ENCODE data around the gene ST3GAL6. TPM values are rescaled to one million over a fixed set of nuclear protein-coding genes. Genes with fewer than 3 reads are reported as not detected.
A peak's percentile ranks its signal among the peaks of the same experiment; 100 is the strongest.

ST3GAL6 gene
- polyA plus RNA-seq, 3 donors: 21.0 to 49.5 (median 22.8) TPM

DNA sequence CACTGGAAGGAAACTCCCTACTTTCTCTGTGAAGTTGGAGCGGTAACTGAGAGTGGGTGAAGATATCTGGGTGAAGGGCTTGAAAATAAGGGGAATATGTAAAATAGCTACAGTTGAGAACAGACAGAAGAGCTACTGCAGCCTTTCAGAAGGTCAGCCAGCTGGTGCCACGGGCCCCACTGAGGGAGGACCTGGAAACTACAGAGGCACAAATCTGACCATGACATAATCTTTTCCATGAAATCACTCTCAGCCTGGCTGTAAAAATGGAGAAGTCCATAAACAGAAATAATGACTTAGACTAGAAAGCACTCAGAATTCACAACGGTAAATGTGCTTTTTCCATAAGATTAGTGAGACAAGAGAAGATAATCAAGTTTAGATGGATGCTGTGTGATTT, 46.4 kb downstream of the ST3GAL6 start:
- H3K4me3 Mint-ChIP-seq: no peak overlapping the region
- H3K27ac Mint-ChIP-seq: peak overlapping the region in 3 of 7 donors; percentile 1 to 71 (median 44)
- intact Hi-C loops (cut with micrococcal nuclease): no loop called here
- Histone ChIP-seq H3K27me3 (ENCODE audit: control insufficient read depth in 2 of 2, insufficient read depth in 2 of 2, low read length in 2 of 2) (no peaks in the 10 kb centered on the region), H3K27ac (ENCODE audit: low read depth in 1 of 2, low read length in 2 of 2) (no peak overlapping the region), H2AFZ (ENCODE audit: insufficient read depth, low read depth, low read length, poor library complexity, severe bottlenecking) (peak overlapping the region; percentile 7), H3K36me3 (replicated peaks in 1 of 2; ENCODE audit: control insufficient read depth in 1 of 2, insufficient read depth in 2 of 2, low read length in 2 of 2) (no peaks in the 10 kb centered on the region), H3K4me2 (replicated peaks; ENCODE audit: extremely low read depth, low read length, poor library complexity, severe bottlenecking) (no peak overlapping the region), H3K4me1 (ENCODE audit: control insufficient read depth in 1 of 2, insufficient read depth in 2 of 2, low read length in 2 of 2) (peaks cover 18 to 21% of the 10 kb centered on the region in 2 donors), H3K4me3 (replicated peaks in 1 of 3; ENCODE audit: low read depth in 2 of 3, low read length in 3 of 3) (no peak overlapping the region), H4K20me1 (ENCODE audit: insufficient read depth, low read length) (no peaks in the 10 kb centered on the region), H3K79me2 (ENCODE audit: insufficient read depth, low read length) (no peaks in the 10 kb centered on the region), H3K9me3 (replicated peaks in 1 of 2; ENCODE audit: control insufficient read depth in 1 of 2, insufficient read depth in 1 of 2, low read length in 2 of 2) (no peaks in the 10 kb centered on the region), H3K9ac (ENCODE audit: insufficient read depth, low read length, poor library complexity, severe bottlenecking) (no peak overlapping the region)
- no CpG with 5 or more reads among the region's 3 CpGs for WGBS (ENCODE audit: insufficient coverage)
- TF ChIP-seq, protein P1, sequence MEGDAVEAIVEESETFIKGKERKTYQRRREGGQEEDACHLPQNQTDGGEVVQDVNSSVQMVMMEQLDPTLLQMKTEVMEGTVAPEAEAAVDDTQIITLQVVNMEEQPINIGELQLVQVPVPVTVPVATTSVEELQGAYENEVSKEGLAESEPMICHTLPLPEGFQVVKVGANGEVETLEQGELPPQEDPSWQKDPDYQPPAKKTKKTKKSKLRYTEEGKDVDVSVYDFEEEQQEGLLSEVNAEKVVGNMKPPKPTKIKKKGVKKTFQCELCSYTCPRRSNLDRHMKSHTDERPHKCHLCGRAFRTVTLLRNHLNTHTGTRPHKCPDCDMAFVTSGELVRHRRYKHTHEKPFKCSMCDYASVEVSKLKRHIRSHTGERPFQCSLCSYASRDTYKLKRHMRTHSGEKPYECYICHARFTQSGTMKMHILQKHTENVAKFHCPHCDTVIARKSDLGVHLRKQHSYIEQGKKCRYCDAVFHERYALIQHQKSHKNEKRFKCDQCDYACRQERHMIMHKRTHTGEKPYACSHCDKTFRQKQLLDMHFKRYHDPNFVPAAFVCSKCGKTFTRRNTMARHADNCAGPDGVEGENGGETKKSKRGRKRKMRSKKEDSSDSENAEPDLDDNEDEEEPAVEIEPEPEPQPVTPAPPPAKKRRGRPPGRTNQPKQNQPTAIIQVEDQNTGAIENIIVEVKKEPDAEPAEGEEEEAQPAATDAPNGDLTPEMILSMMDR (IDR thresholded peaks at IDR 0.05): no peak
- H3K36me3 Mint-ChIP-seq: peaks cover 0 to 2% of the 10 kb centered on the region in 2 donors
- H3K9me3 Mint-ChIP-seq: no peaks in the 10 kb centered on the region
- DNase-seq: peak in 1 of 3 donors; percentile 57
- H3K4me1 Mint-ChIP-seq: peaks cover 22% of the 10 kb centered on the region
- H3K27me3 Mint-ChIP-seq (ENCODE audit: low read depth in 3 of 3): no peaks in the 10 kb centered on the region

DNA sequence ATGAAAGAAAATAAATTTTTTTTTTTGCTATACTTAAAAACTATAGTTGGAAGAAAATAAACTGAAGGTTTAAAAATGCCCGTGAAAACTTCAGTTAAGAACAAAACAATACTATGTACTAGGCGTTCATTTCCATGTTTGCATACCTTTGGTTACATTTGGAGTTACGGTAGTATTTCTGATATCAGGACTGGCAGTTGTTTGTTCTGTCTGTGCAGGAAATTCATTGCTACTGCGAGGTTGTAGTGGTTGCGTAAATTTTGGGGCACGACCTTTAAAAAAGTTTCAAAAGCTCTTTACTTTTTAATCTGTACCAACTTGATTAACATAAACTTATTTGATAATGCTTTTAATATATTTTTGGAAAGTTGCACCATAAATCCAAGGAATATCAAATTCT, 47.9 kb downstream of the ST3GAL6 start:
- H2AFZ ChIP-seq (ENCODE audit: insufficient read depth, low read depth, low read length, poor library complexity, severe bottlenecking): peak overlapping the region; percentile 39
- no peaks in the 10 kb centered on the region for H3K36me3 ChIP-seq (replicated peaks in 1 of 2; ENCODE audit: control insufficient read depth in 1 of 2, insufficient read depth in 2 of 2, low read length in 2 of 2)
- no peaks in the 10 kb centered on the region for H3K27me3 ChIP-seq (ENCODE audit: control insufficient read depth in 2 of 2, insufficient read depth in 2 of 2, low read length in 2 of 2)
- H3K9ac ChIP-seq (ENCODE audit: insufficient read depth, low read length, poor library complexity, severe bottlenecking): no peak overlapping the region
- H3K9me3 Mint-ChIP-seq: no peaks in the 10 kb centered on the region
- H3K4me3 Mint-ChIP-seq: no peak overlapping the region
- no peaks in the 10 kb centered on the region for H3K9me3 ChIP-seq (replicated peaks in 1 of 2; ENCODE audit: control insufficient read depth in 1 of 2, insufficient read depth in 1 of 2, low read length in 2 of 2)
- peaks cover 18 to 21% of the 10 kb centered on the region in 2 donors for H3K4me1 ChIP-seq (ENCODE audit: control insufficient read depth in 1 of 2, insufficient read depth in 2 of 2, low read length in 2 of 2)
- peaks cover 22% of the 10 kb centered on the region for H3K4me1 Mint-ChIP-seq
- H3K4me3 ChIP-seq (replicated peaks in 1 of 3; ENCODE audit: low read depth in 2 of 3, low read length in 3 of 3): no peak overlapping the region
- H4K20me1 ChIP-seq (ENCODE audit: insufficient read depth, low read length): no peaks in the 10 kb centered on the region
- TF ChIP-seq, protein P1 (IDR thresholded peaks at IDR 0.05): no peak
- intact Hi-C loops (cut with micrococcal nuclease): loop anchor here in 1 of 2 donors (5.0 kb wide), 1 partner anchor 214 kb away; no protein-coding TSS in a partner anchor
- no peak overlapping the region for H3K27ac ChIP-seq (ENCODE audit: low read depth in 1 of 2, low read length in 2 of 2)
- H3K36me3 Mint-ChIP-seq: no peaks in the 10 kb centered on the region
- no peak overlapping the region for H3K27ac Mint-ChIP-seq
- WGBS (ENCODE audit: insufficient coverage): no CpG with 5 or more reads among the region's 6 CpGs
- DNase-seq: no peak
- no peaks in the 10 kb centered on the region for H3K79me2 ChIP-seq (ENCODE audit: insufficient read depth, low read length)
- peak overlapping the region; percentile 20 for H3K4me2 ChIP-seq (replicated peaks; ENCODE audit: extremely low read depth, low read length, poor library complexity, severe bottlenecking)
- H3K27me3 Mint-ChIP-seq (ENCODE audit: low read depth in 3 of 3): peaks cover 0 to 1% (median 0%) of the 10 kb centered on the region in 3 donors
